HepG2 (cell line): ENCODE measurements around the gene KCTD16. TPM values are rescaled to one million over a fixed set of nuclear protein-coding genes. Genes with fewer than 3 reads are reported as not detected.

Experiments
- ATAC-seq: fragments of 200-7000 bp; cut with Tn5 transposase; 3 replicates; pipeline ENCODE4 v1.9.1; 2020; ENCODE audit warnings: mild to moderate bottlenecking, moderate library complexity
- BruUV-seq: library from RNA; stranded (reverse); fragments of 400-500 nt; replicated peaks from 2 replicates; lab custom pipeline; 2021; lab: Mats Ljungman, UMichigan
- CTCF ChIA-PET: fragments of 300-600 bp; formaldehyde crosslinking; extraction: SDS; loops from one replicate; lab custom pipeline; 2021; ENCODE audit warnings: low total read pairs, inconsistent platforms, low intra/inter-chr PET ratio; lab: Yijun Ruan, JAX
- POLR2A ChIA-PET: fragments of 350-600 bp; sonication (Branson Sonifier 250); formaldehyde crosslinking; loops from one replicate; lab custom pipeline; 2020; ENCODE audit warnings: antibody characterized with exemption, inconsistent platforms; lab: Yijun Ruan, JAX
- DNase-seq: peaks from one replicate; pipeline ENCODE4 v3.0.0-alpha.2; 2015; ENCODE audit warnings: low spot score
- FAIRE-seq: peaks from 3 replicates; lab custom pipeline; 2011; peaks lifted over from hg19 to GRCh38; lab: Jason Lieb, UNC
- H2AFZ ChIP-seq: one replicate; pipeline ENCODE4 v1.6.1; 2011; ENCODE audit warnings: low read length, inconsistent platforms
- H3K27ac ChIP-seq: fragments of 300-600 bp; 3 replicates; pipeline ENCODE4 v1.8.0; 2011; ENCODE audit warnings: mixed run types, mild to moderate bottlenecking, mixed read lengths, low read length, inconsistent platforms; ENCODE audit not compliant: insufficient read depth; ENCODE audit errors: extremely low read length
- H3K27me3 ChIP-seq, 2 experiments: fragments of 200-600 bp in 1 of 2; 2 replicates in 1 of 2; 3 replicates in 1 of 2; pipeline versions ENCODE4 v1.6.0 to v1.8.0; 2011; ENCODE audit warnings: low read length in 2 of 2, mild to moderate bottlenecking in 2 of 2, moderate library complexity in 2 of 2, inconsistent platforms in 1 of 2; ENCODE audit not compliant: insufficient read depth in 2 of 2, control insufficient read depth in 1 of 2
- H3K36me3 ChIP-seq, 2 experiments: fragments of 200-600 bp in 1 of 2; replicated peaks in 1 of 2; 2 replicates in 1 of 2; 3 replicates in 1 of 2; pipeline versions ENCODE4 v1.5.1 to v1.8.0; 2011; ENCODE audit warnings: low read length in 2 of 2, inconsistent platforms in 1 of 2; ENCODE audit not compliant: insufficient read depth in 2 of 2, control insufficient read depth in 1 of 2
- H3K4me1 ChIP-seq: 2 replicates; pipeline ENCODE4 v1.5.1; 2012; ENCODE audit warnings: low read length, inconsistent platforms; ENCODE audit not compliant: insufficient read depth
- H3K4me2 ChIP-seq: 2 replicates; pipeline ENCODE4 v1.6.0; 2011; ENCODE audit warnings: low read depth, low read length, inconsistent platforms
- H3K4me3 ChIP-seq, 3 experiments: fragments of 200-600 bp in 1 of 3; sonication (generic), shearing (Covaris generic) in 1 of 3; replicated peaks in 1 of 3; 2 replicates each; pipeline ENCODE4 v1.5.1; 2011 to 2016; ENCODE audit warnings: low read length in 3 of 3, inconsistent platforms in 2 of 3, low read depth in 2 of 3, mild to moderate bottlenecking in 2 of 3, control low read depth in 1 of 3, mixed read lengths in 1 of 3; ENCODE audit not compliant: insufficient read depth in 1 of 3
- H3K79me2 ChIP-seq: one replicate; pipeline ENCODE4 v1.6.1; 2011; ENCODE audit warnings: low read length, inconsistent platforms; ENCODE audit not compliant: insufficient read depth
- H3K9ac ChIP-seq: 2 replicates; pipeline ENCODE4 v1.6.0; 2011; ENCODE audit warnings: mild to moderate bottlenecking, low read depth, low read length, inconsistent platforms; ENCODE audit not compliant: insufficient read depth
- H3K9me3 ChIP-seq: 2 replicates; pipeline ENCODE4 v1.5.1; 2012; ENCODE audit warnings: mild to moderate bottlenecking, low read length
- H4K20me1 ChIP-seq: 2 replicates; pipeline ENCODE4 v1.6.0; 2011; ENCODE audit warnings: inconsistent platforms, mild to moderate bottlenecking, low read length, moderate library complexity; ENCODE audit not compliant: insufficient read depth
- ATF7 ChIP-seq, 2 experiments: fragments of 450-650 bp in 1 of 2; sonication (generic) in 1 of 2; formaldehyde crosslinking in 1 of 2; IDR thresholded peaks; 2 replicates each; pipeline versions ENCODE4 v1.4.0 to v1.6.1; 2016 to 2020; ENCODE audit warnings: antibody characterized with exemption in 1 of 2, mild to moderate bottlenecking in 1 of 2, missing genetic modification reagents in 1 of 2
- DNMT1 ChIP-seq: sonication (generic); formaldehyde crosslinking; IDR thresholded peaks from 2 replicates; pipeline ENCODE4 v1.5.1; 2020; ENCODE audit warnings: mild to moderate bottlenecking, missing genetic modification reagents
- GPN1 ChIP-seq: sonication (generic); formaldehyde crosslinking; IDR thresholded peaks from 2 replicates; pipeline ENCODE4 v1.5.1; 2020; ENCODE audit warnings: missing genetic modification reagents, borderline replicate concordance
- NR2F2 ChIP-seq: IDR thresholded peaks from 2 replicates; pipeline ENCODE4 v1.6.1; 2012; ENCODE audit warnings: low read depth, inconsistent platforms, borderline replicate concordance
- PRMT3 ChIP-seq: sonication (generic); formaldehyde crosslinking; IDR thresholded peaks from 2 replicates; pipeline ENCODE4 v1.8.1; 2022; ENCODE audit warnings: low read depth, mild to moderate bottlenecking, moderate library complexity, missing genetic modification reagents, borderline replicate concordance
- RARA ChIP-seq: IDR thresholded peaks from 2 replicates; pipeline ENCODE4 v1.6.1; 2016; ENCODE audit warnings: missing genetic modification reagents, missing compliant biosample characterization
- SIX4 ChIP-seq: sonication (generic); formaldehyde crosslinking; IDR thresholded peaks from 2 replicates; pipeline ENCODE4 v1.4.0; 2020; ENCODE audit warnings: missing genetic modification reagents
- ZSCAN20 ChIP-seq: sonication (generic); formaldehyde crosslinking; IDR thresholded peaks from 2 replicates; pipeline ENCODE4 v1.4.0; 2020; ENCODE audit warnings: missing genetic modification reagents, mild to moderate bottlenecking, borderline replicate concordance
- WGBS: methylation state at CpG from one replicate; pipeline ENCODE4 v1.1.6; 2017; ENCODE audit warnings: low lambda C conversion rate; 5-methylcytosine and 5-hydroxymethylcytosine counted together
- in situ Hi-C: cut with HindIII; loops from 2 replicates; pipeline ENCODE4 v1.10.0; 2017; ENCODE audit warnings: low pct_unique_long_range_greater_than_20kb; ENCODE audit not compliant: extremely low pct_ligation_motif_present
- intact Hi-C: fragments of 100-400 bp; cut with micrococcal nuclease; formaldehyde crosslinking; loops from one replicate; pipeline ENCODE4 v1.10.0; 2022; ENCODE audit not compliant: unreplicated experiment
- polyA plus RNA-seq, 8 experiments: library from polyadenylated mRNA; depleted of rRNA in 3 of 8; stranded (reverse) in 7 of 8; unstranded in 1 of 8; fragments of >200 nt; fragmentation: Illumina TruSeq in 4 of 8; extraction: Trizol in 4 of 8; gene quantifications; 2 replicates each; pipeline versions ENCODE4 v1.2.1 to v1.2.3, GENCODE V29; 2011 to 2016; ENCODE audit warnings: low read depth in 4 of 8, missing spikeins in 1 of 8, mixed read lengths in 1 of 8; ENCODE audit not compliant: insufficient read depth in 1 of 8
- total RNA-seq, 5 experiments: library from RNA; depleted of rRNA; stranded (reverse); fragments of >200 nt; fragmentation: Illumina TruSeq; extraction: Trizol; gene quantifications; 2 replicates each; pipeline ENCODE4 v1.2.3, GENCODE V29; 2016; ENCODE audit warnings: low read depth in 1 of 5
- TF ChIP-seq, protein P1 (sequence below), 2 experiments: fragments of 450-650 bp in 1 of 2; sonication (generic) in 1 of 2; formaldehyde crosslinking in 1 of 2; IDR thresholded peaks; 2 replicates each; pipeline versions ENCODE4 v1.6.1 to v1.8.0; 2016 to 2022; ENCODE audit warnings: antibody characterized with exemption in 1 of 2, mild to moderate bottlenecking in 1 of 2, missing genetic modification reagents in 1 of 2

Gene KCTD16
- total and polyA plus RNA-seq, 2 of the 13 experiments (the other 11 are each of a cell fraction or from before 2014, with no cell fraction given), result 0.02 to 0.09 TPM

DNA sequence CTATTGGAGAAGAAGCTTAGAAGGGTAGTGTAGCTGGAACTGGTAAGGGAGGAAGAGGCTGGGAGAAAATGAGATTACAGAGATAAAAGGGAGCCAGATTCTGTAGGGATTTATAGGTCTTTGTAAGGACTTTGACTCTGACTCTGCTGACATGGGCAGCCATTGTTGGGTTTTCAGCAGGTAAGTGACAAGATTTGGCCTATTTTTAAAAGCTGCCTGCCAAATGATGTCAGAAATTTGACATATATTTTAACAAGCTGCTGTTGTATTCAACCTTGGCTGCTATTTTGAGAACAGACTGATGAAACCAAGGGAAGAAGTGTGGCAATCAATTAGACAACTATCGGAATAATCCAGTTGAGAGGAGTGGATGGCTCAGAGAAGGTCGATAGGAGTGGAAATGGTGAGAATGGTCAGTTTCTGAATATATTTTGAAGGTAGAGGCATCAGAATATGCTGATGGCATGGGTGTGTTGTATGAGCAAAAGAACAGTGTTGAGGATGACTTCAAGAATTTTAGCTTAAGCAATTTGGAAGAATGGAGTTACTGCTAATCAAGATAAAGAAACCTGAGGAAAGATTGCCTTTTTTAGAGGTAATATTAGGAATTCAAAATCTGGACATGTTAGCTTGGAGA, 56.8 kb downstream of the KCTD16 start:
- CTCF ChIA-PET, result no interaction called here
- FAIRE-seq (no peak), DNase-seq (no peak), ATAC-seq (no peak)
- Histone ChIP-seq H3K4me3 (no peak overlapping the region), H3K27me3 (no peaks in the 10 kb centered on the region), H3K27ac (no peak overlapping the region), H3K36me3 (no peaks in the 10 kb centered on the region), H2AFZ (no peak overlapping the region), H4K20me1 (no peaks in the 10 kb centered on the region), H3K9me3 (no peaks in the 10 kb centered on the region), H3K79me2 (no peaks in the 10 kb centered on the region), H3K4me2 (no peak overlapping the region), H3K9ac (no peak overlapping the region), H3K4me1 (no peaks in the 10 kb centered on the region)
- in situ Hi-C loops (no loop called here), intact Hi-C loops (no loop called here)
- TF ChIP-seq ZSCAN20 (CRISPR knock-in tag), result no peak
- no peak for TF ChIP-seq SIX4
- no peak for TF ChIP-seq PRMT3 (CRISPR knock-in tag)
- WGBS, result 25% methylated on average over 2 of the region's 2 CpGs
- POLR2A ChIA-PET, result no interaction called here
- no TSS peak for BruUV-seq

DNA sequence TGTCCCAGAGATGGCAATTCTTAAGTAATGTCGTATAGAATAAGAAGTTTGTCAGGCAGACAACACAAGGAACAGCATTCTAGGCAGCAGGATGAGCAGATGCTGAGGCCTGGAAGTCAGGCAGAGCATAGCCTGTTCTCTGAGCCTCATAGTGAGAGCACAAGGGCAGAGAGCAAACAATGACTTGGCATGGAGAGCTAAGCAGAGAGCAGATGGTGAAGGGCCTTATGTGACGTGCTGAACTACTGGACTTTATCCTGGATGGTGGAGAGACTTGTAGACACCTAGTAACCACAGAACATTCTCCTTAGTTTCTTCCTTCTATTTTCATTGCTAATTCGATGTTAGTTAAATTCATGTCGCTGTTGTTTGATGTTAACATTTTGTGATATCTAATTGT, 60.1 kb downstream of the KCTD16 start:
- ChIA-PET CTCF (no interaction called here), POLR2A (no interaction called here)
- ATAC-seq (no peak), DNase-seq (no peak), FAIRE-seq (no peak)
- H3K9ac ChIP-seq, result no peak overlapping the region
- H3K4me2 ChIP-seq, result no peak overlapping the region
- H3K79me2 ChIP-seq, result no peaks in the 10 kb centered on the region
- intact Hi-C loops, result no loop called here
- H3K4me3 ChIP-seq, result no peak overlapping the region
- no peaks in the 10 kb centered on the region for H3K4me1 ChIP-seq
- no peaks in the 10 kb centered on the region for H3K9me3 ChIP-seq
- BruUV-seq, result no TSS peak
- no peaks in the 10 kb centered on the region for H3K27me3 ChIP-seq
- WGBS, result 11% methylated on average over 4 of the region's 4 CpGs
- no peaks in the 10 kb centered on the region for H3K36me3 ChIP-seq
- in situ Hi-C loops, result no loop called here
- no peak overlapping the region for H3K27ac ChIP-seq
- H2AFZ ChIP-seq, result no peak overlapping the region
- H4K20me1 ChIP-seq, result no peaks in the 10 kb centered on the region
- TF ChIP-seq NR2F2 (no peak), DNMT1 (CRISPR knock-in tag) (no peak), RARA (no peak), GPN1 (CRISPR knock-in tag) (no peak), ATF7 (IDR thresholded peaks at IDR 0.05) (no peak), ATF7 (CRISPR knock-in tag; IDR thresholded peaks at IDR 0.05) (no peak)
- TF ChIP-seq, protein P1, sequence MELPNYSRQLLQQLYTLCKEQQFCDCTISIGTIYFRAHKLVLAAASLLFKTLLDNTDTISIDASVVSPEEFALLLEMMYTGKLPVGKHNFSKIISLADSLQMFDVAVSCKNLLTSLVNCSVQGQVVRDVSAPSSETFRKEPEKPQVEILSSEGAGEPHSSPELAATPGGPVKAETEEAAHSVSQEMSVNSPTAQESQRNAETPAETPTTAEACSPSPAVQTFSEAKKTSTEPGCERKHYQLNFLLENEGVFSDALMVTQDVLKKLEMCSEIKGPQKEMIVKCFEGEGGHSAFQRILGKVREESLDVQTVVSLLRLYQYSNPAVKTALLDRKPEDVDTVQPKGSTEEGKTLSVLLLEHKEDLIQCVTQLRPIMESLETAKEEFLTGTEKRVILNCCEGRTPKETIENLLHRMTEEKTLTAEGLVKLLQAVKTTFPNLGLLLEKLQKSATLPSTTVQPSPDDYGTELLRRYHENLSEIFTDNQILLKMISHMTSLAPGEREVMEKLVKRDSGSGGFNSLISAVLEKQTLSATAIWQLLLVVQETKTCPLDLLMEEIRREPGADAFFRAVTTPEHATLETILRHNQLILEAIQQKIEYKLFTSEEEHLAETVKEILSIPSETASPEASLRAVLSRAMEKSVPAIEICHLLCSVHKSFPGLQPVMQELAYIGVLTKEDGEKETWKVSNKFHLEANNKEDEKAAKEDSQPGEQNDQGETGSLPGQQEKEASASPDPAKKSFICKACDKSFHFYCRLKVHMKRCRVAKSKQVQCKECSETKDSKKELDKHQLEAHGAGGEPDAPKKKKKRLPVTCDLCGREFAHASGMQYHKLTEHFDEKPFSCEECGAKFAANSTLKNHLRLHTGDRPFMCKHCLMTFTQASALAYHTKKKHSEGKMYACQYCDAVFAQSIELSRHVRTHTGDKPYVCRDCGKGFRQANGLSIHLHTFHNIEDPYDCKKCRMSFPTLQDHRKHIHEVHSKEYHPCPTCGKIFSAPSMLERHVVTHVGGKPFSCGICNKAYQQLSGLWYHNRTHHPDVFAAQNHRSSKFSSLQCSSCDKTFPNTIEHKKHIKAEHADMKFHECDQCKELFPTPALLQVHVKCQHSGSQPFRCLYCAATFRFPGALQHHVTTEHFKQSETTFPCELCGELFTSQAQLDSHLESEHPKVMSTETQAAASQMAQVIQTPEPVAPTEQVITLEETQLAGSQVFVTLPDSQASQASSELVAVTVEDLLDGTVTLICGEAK (IDR thresholded peaks at IDR 0.05), result no peak
- TF ChIP-seq, protein P1 (CRISPR knock-in tag; IDR thresholded peaks at IDR 0.05), result no peak
